Small intestine (tissue), 7 donors: ENCODE measurements around the gene FBLL1. TPM values are rescaled to one million over a fixed set of nuclear protein-coding genes. Genes with fewer than 3 reads are reported as not detected.

ENCODE experiments used
- DNase-seq, 2 donors: peaks; one replicate each; pipeline versions ENCODE4 v3.0.0 to v3.0.0-alpha.2; 2013
- FAIRE-seq: peaks from 2 replicates; lab custom pipeline; 2012; peaks lifted over from hg19 to GRCh38; lab: Jason Lieb, UNC
- H3K27ac ChIP-seq, 3 donors: one replicate each; pipeline ENCODE4 v1.5.1; 2013; ENCODE audit warnings: low read length in 2 of 3, mild to moderate bottlenecking in 2 of 3, control low read depth in 1 of 3, inconsistent platforms in 1 of 3, low read depth in 1 of 3, moderate library complexity in 1 of 3
- H3K27me3 ChIP-seq, 3 donors: one replicate each; pipeline ENCODE4 v1.6.1; 2013; ENCODE audit warnings: low read length in 3 of 3, inconsistent platforms in 1 of 3; ENCODE audit not compliant: control insufficient read depth in 3 of 3, insufficient read depth in 3 of 3
- H3K36me3 ChIP-seq, 3 donors: one replicate each; pipeline ENCODE4 v1.6.1; 2013; ENCODE audit warnings: low read length in 3 of 3, inconsistent platforms in 1 of 3, low read depth in 1 of 3, mild to moderate bottlenecking in 1 of 3, moderate library complexity in 1 of 3; ENCODE audit not compliant: control insufficient read depth in 3 of 3, insufficient read depth in 2 of 3
- H3K4me1 ChIP-seq, 3 donors: one replicate each; pipeline ENCODE4 v1.6.1; 2013; ENCODE audit warnings: low read length in 2 of 3, inconsistent platforms in 1 of 3, low read depth in 1 of 3, mild to moderate bottlenecking in 1 of 3, moderate library complexity in 1 of 3; ENCODE audit not compliant: control insufficient read depth in 3 of 3, insufficient read depth in 2 of 3
- H3K4me3 ChIP-seq, 3 donors: one replicate each; pipeline ENCODE4 v1.5.1; 2013; ENCODE audit warnings: low read length in 3 of 3, control low read depth in 1 of 3, inconsistent platforms in 1 of 3, low read depth in 1 of 3, mild to moderate bottlenecking in 1 of 3, moderate library complexity in 1 of 3
- H3K9me3 ChIP-seq, 2 donors: one replicate each; pipeline ENCODE4 v1.6.1; 2013; ENCODE audit warnings: low read depth in 1 of 2, low read length in 1 of 2; ENCODE audit not compliant: control insufficient read depth in 2 of 2, insufficient read depth in 1 of 2
- WGBS, 3 donors: extraction: QIAGEN DNeasy Blood & Tissue Kit; methylation state at CpG; one replicate each; pipeline ENCODE4 v1.1.7; 2013; 5-methylcytosine and 5-hydroxymethylcytosine counted together
- polyA plus RNA-seq, 4 donors: library from polyadenylated mRNA; stranded (reverse) in 3 of 4; unstranded in 1 of 4; fragments of 200-250 nt in 3 of 4; fragments of 120-200 nt in 1 of 4; gene quantifications; one replicate each; pipeline versions ENCODE4 v1.2.1 to v1.2.3, GENCODE V29; 2013
- donor health status: healthy with polysubstance abuse.
- donor health status: control.
- donor health status: control.
- donor health status: Bipolar disorder and iron deficiency.
- donor health status: healthy.

FBLL1 gene
- polyA plus RNA-seq, 4 donors, result 0.45 to 1.9 (median 1.5) TPM

GRCh38 chr5:168502563-168503237, 26.4 kb upstream of the FBLL1 start:
- Histone ChIP-seq H3K36me3 (peaks cover 11 to 39% (median 15%) of the 10 kb centered on the region in 3 donors), H3K9me3 (no peaks in the 10 kb centered on the region), H3K4me1 (no peaks in the 10 kb centered on the region), H3K27me3 (no peaks in the 10 kb centered on the region), H3K4me3 (no peak overlapping the region), H3K27ac (no peak overlapping the region)
- no peak for DNase-seq
- FAIRE-seq, result no peak
- 84 to 94% (median 88%) methylated on average over 7 of the region's 7 CpGs for WGBS, 3 donors

- Histone ChIP-seq H3K27ac (no peak overlapping the region), H3K9me3 (peaks cover 0 to 13% of the 10 kb centered on the region in 2 donors), H3K4me3 (no peak overlapping the region), H3K4me1 (no peaks in the 10 kb centered on the region), H3K36me3 (peaks cover 30 to 55% (median 34%) of the 10 kb centered on the region in 3 donors), H3K27me3 (no peaks in the 10 kb centered on the region)
- FAIRE-seq (no peak), DNase-seq (no peak)
- WGBS, 3 donors, result 97 to 100% (median 99%) methylated on average over 2 of the region's 2 CpGs
These were observed 15.2 kb upstream of the FBLL1 start for GRCh38 chr5:168513861-168514428.

GRCh38 chr5:168525856-168526255, 3.2 kb upstream of the FBLL1 start:
- no peak for FAIRE-seq
- H3K9me3 ChIP-seq, result peaks cover 0 to 11% of the 10 kb centered on the region in 2 donors
- 55 to 64% (median 62%) methylated on average over 2 of the region's 2 CpGs for WGBS, 3 donors
- H3K36me3 ChIP-seq, result peaks cover 0 to 6% (median 0%) of the 10 kb centered on the region in 3 donors
- DNase-seq, result peak; percentile 44 to 45
- no peak overlapping the region for H3K4me3 ChIP-seq
- peaks cover 0 to 9% (median 3%) of the 10 kb centered on the region in 3 donors for H3K4me1 ChIP-seq
- H3K27ac ChIP-seq, result no peak overlapping the region
- H3K27me3 ChIP-seq, result peaks cover 0 to 17% (median 13%) of the 10 kb centered on the region in 3 donors

GRCh38 chr5:168527756-168528295, 1.3 kb upstream of the FBLL1 start:
- Histone ChIP-seq H3K27ac (no peak overlapping the region), H3K4me3 (no peak overlapping the region), H3K27me3 (peaks cover 0 to 23% (median 20%) of the 10 kb centered on the region in 3 donors), H3K36me3 (peaks cover 0 to 3% (median 0%) of the 10 kb centered on the region in 3 donors), H3K9me3 (peaks cover 0 to 11% of the 10 kb centered on the region in 2 donors), H3K4me1 (peaks cover 0 to 9% (median 3%) of the 10 kb centered on the region in 3 donors)
- 67 to 90% (median 75%) methylated on average over 4 of the region's 4 CpGs for WGBS, 3 donors
- DNase-seq (peak in 1 of 2 donors; percentile 55), FAIRE-seq (no peak)

DNA sequence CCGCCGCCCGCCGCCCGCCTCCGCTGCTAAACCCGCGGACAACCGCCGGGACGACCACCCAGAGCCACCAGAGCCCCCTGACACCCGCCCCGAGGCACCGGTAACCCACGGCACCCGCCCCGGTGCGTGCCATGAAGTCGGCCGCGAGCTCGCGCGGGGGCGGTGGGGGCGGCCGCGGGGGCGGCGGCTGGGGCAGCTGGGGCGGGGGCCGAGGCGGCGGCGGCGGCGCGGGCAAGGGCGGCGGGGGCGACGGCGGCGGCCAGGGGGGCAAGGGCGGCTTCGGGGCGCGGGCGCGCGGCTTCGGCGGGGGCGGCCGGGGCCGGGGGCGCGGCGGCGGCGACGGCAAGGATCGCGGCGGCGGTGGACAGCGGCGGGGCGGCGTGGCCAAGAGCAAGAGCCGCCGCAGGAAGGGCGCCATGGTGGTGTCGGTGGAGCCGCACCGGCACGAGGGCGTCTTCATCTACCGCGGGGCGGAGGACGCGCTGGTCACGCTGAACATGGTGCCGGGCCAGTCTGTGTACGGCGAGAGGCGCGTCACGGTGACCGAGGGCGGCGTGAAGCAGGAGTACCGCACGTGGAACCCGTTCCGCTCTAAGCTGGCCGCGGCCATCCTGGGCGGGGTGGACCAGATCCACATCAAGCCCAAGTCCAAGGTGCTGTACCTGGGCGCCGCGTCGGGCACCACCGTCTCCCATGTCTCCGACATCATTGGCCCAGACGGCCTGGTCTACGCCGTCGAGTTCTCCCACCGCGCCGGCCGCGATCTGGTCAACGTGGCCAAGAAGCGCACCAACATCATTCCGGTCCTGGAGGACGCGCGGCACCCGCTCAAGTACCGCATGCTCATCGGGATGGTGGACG, 499 bp downstream of the FBLL1 start:
- DNase-seq (peak in 1 of 2 donors; percentile 41), FAIRE-seq (no peak)
- H3K36me3 ChIP-seq, result no peaks in the 10 kb centered on the region
- H3K4me1 ChIP-seq, result peaks cover 0 to 9% (median 3%) of the 10 kb centered on the region in 3 donors
- peak overlapping the region; percentile 10 to 56 (median 44) for H3K4me3 ChIP-seq
- H3K27me3 ChIP-seq, result peaks cover 0 to 23% (median 20%) of the 10 kb centered on the region in 3 donors
- no peak overlapping the region for H3K27ac ChIP-seq
- 16 to 30% (median 29%) methylated on average over 66 to 125 of the region's 125 CpGs for WGBS, 3 donors
- H3K9me3 ChIP-seq, result peaks cover 0 to 11% of the 10 kb centered on the region in 2 donors

DNA sequence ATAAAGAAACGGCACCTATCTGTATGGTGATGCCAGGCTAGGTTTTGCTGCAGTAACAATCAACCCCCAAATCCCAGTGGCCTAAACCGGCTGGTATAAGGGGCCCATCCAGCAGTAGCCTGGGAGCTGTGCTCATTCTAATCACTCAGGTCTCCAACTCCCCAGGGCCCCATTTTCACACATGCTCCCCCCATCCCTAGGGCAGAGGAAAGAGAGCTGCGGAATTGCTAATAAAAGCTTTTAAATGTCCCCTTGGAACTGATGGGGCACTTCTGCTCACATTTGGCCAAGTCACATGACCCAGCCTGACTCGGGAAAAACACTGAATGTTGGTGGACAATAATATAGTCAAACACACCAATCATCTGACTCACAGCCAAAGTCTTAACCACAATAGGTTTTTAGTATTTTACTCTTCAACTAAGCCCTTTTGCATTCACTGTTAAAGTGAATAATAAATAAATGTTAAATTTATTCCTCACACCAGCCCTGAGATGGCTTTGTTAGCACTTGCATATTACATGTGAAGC, 1.6 kb downstream of the FBLL1 start:
- FAIRE-seq, result no peak
- Histone ChIP-seq H3K4me1 (peaks cover 0 to 9% (median 3%) of the 10 kb centered on the region in 3 donors), H3K4me3 (no peak overlapping the region), H3K9me3 (peaks cover 0 to 11% of the 10 kb centered on the region in 2 donors), H3K36me3 (no peaks in the 10 kb centered on the region), H3K27me3 (peaks cover 0 to 23% (median 20%) of the 10 kb centered on the region in 3 donors), H3K27ac (no peak overlapping the region)
- DNase-seq, result no peak
- 63 to 87% (median 77%) methylated on average over 4 of the region's 4 CpGs for WGBS, 3 donors

DNA sequence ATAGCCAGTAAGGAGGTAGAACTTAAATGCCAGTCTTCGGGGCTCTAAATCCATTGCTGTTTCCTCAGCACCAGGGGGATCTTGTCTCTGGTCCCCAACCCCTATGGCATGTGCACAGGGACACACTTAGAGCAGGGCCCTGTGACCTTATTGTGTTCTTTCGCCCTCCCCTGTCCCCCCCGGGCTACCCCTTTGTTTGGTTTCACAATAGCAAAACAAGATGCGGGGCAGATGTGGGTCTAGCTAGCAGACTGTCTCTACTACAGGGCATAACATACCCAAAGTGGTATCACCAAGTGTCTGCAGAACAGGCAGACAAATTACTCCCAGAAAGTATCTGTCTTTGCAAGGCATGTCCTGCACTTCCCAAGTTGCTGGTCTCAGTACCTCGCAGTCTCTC, 2.1 kb downstream of the FBLL1 start:
- no peak for DNase-seq
- H3K4me3 ChIP-seq, result no peak overlapping the region
- no peak for FAIRE-seq
- H3K4me1 ChIP-seq, result peaks cover 0 to 9% (median 3%) of the 10 kb centered on the region in 3 donors
- 81 to 92% (median 83%) methylated on average over 4 to 5 of the region's 5 CpGs for WGBS, 3 donors
- no peaks in the 10 kb centered on the region for H3K36me3 ChIP-seq
- no peak overlapping the region for H3K27ac ChIP-seq
- peaks cover 0 to 23% (median 20%) of the 10 kb centered on the region in 3 donors for H3K27me3 ChIP-seq
- H3K9me3 ChIP-seq, result peaks cover 0 to 11% of the 10 kb centered on the region in 2 donors
